Parathyroid adenoma (tissue), 2 donors: ENCODE data around the gene TBC1D4.

Experiments
- H2AFZ ChIP-seq: fragments of 300-600 bp; sonication (generic); one replicate; pipeline ENCODE4 v1.7.0; 2017; ENCODE audit warnings: antibody characterized with exemption, mild to moderate bottlenecking
- H3K27ac ChIP-seq: fragments of 300-600 bp; sonication (generic); one replicate; pipeline ENCODE4 v1.7.0; 2017
- H3K27me3 ChIP-seq: fragments of 300-600 bp; sonication (generic); one replicate; pipeline ENCODE4 v1.7.0; 2017; ENCODE audit warnings: low read length; ENCODE audit not compliant: control insufficient read depth, insufficient read depth
- H3K36me3 ChIP-seq: fragments of 300-600 bp; sonication (generic); one replicate; pipeline ENCODE4 v1.7.0; 2017; ENCODE audit warnings: low read length; ENCODE audit not compliant: control insufficient read depth, insufficient read depth
- H3K4me1 ChIP-seq: fragments of 300-600 bp; sonication (generic); one replicate; pipeline ENCODE4 v1.7.0; 2017; ENCODE audit warnings: control low read depth
- H3K4me2 ChIP-seq: fragments of 300-600 bp; sonication (generic); one replicate; pipeline ENCODE4 v1.7.0; 2017; ENCODE audit warnings: low read length
- H3K4me3 ChIP-seq: fragments of 300-600 bp; sonication (generic); one replicate; pipeline ENCODE4 v1.7.0; 2017; ENCODE audit warnings: low read depth, low read length
- H3K79me2 ChIP-seq: fragments of 300-600 bp; sonication (generic); one replicate; pipeline ENCODE4 v1.7.0; 2017; ENCODE audit warnings: control low read depth
- H3K9ac ChIP-seq: fragments of 300-600 bp; sonication (generic); one replicate; pipeline ENCODE4 v1.7.0; 2017; ENCODE audit warnings: mild to moderate bottlenecking
- H3K9me3 ChIP-seq: fragments of 300-600 bp; sonication (generic); one replicate; pipeline ENCODE4 v1.7.0; 2017; ENCODE audit warnings: low read length; ENCODE audit not compliant: control insufficient read depth
- CTCF ChIP-seq: fragments of 300-600 bp; sonication (generic); IDR thresholded peaks from one replicate; pipeline ENCODE4 v1.7.0; 2017; ENCODE audit warnings: antibody characterized with exemption, mild to moderate bottlenecking
- donor health status: primary hyperparathyroidism.

TBC1D4 gene

GRCh38 chr13:75366380-75367280, 115.3 kb downstream of the TBC1D4 start:
- Histone ChIP-seq H3K27me3 (no peaks in the 10 kb centered on the region), H3K36me3 (no peaks in the 10 kb centered on the region), H2AFZ (no peak overlapping the region), H3K4me1 (no peaks in the 10 kb centered on the region), H3K4me3 (no peak overlapping the region), H3K9ac (no peak overlapping the region), H3K4me2 (no peak overlapping the region), H3K27ac (no peak overlapping the region), H3K79me2 (no peaks in the 10 kb centered on the region), H3K9me3 (no peaks in the 10 kb centered on the region)
- no peak for TF ChIP-seq CTCF

GRCh38 chr13:75365724-75366173, 116.2 kb downstream of the TBC1D4 start:
- Histone ChIP-seq H3K9ac (no peak overlapping the region), H3K27ac (no peak overlapping the region), H2AFZ (peak overlapping the region; percentile 14), H3K4me2 (no peak overlapping the region), H3K36me3 (no peaks in the 10 kb centered on the region), H3K79me2 (no peaks in the 10 kb centered on the region), H3K9me3 (no peaks in the 10 kb centered on the region), H3K27me3 (no peaks in the 10 kb centered on the region), H3K4me1 (no peaks in the 10 kb centered on the region), H3K4me3 (no peak overlapping the region)
- TF ChIP-seq CTCF, result no peak

GRCh38 chr13:75364131-75364713, 117.7 kb downstream of the TBC1D4 start:
- no peak overlapping the region for H2AFZ ChIP-seq
- H3K36me3 ChIP-seq, result no peaks in the 10 kb centered on the region
- no peak for TF ChIP-seq CTCF
- H3K4me2 ChIP-seq, result no peak overlapping the region
- no peak overlapping the region for H3K27ac ChIP-seq
- no peak overlapping the region for H3K9ac ChIP-seq
- no peaks in the 10 kb centered on the region for H3K27me3 ChIP-seq
- H3K4me3 ChIP-seq, result no peak overlapping the region
- H3K9me3 ChIP-seq, result no peaks in the 10 kb centered on the region
- H3K79me2 ChIP-seq, result no peaks in the 10 kb centered on the region
- H3K4me1 ChIP-seq, result no peaks in the 10 kb centered on the region

- Histone ChIP-seq H2AFZ (no peak overlapping the region), H3K4me1 (no peaks in the 10 kb centered on the region), H3K36me3 (no peaks in the 10 kb centered on the region), H3K79me2 (no peaks in the 10 kb centered on the region), H3K9ac (no peak overlapping the region), H3K27ac (no peak overlapping the region), H3K4me3 (no peak overlapping the region), H3K4me2 (no peak overlapping the region), H3K27me3 (no peaks in the 10 kb centered on the region), H3K9me3 (no peaks in the 10 kb centered on the region)
- TF ChIP-seq CTCF, result no peak
These were observed 118.6 kb downstream of the TBC1D4 start for GRCh38 chr13:75363371-75363770.
